Dedifferentiated amniotic fluid mesenchymal stem cell (primary cell): Measurements from ENCODE around the gene DKK3.
"Not testable (repeated sequence)": the region's sequence is repeated elsewhere in the genome, so short reads cannot be mapped to it uniquely, and the experiment has no call there.

Experiments used
- DNase-seq: peaks from one replicate; pipeline ENCODE4 v3.0.0-alpha.2; 2016; ENCODE audit errors: extremely low spot score

DKK3 gene

DNA sequence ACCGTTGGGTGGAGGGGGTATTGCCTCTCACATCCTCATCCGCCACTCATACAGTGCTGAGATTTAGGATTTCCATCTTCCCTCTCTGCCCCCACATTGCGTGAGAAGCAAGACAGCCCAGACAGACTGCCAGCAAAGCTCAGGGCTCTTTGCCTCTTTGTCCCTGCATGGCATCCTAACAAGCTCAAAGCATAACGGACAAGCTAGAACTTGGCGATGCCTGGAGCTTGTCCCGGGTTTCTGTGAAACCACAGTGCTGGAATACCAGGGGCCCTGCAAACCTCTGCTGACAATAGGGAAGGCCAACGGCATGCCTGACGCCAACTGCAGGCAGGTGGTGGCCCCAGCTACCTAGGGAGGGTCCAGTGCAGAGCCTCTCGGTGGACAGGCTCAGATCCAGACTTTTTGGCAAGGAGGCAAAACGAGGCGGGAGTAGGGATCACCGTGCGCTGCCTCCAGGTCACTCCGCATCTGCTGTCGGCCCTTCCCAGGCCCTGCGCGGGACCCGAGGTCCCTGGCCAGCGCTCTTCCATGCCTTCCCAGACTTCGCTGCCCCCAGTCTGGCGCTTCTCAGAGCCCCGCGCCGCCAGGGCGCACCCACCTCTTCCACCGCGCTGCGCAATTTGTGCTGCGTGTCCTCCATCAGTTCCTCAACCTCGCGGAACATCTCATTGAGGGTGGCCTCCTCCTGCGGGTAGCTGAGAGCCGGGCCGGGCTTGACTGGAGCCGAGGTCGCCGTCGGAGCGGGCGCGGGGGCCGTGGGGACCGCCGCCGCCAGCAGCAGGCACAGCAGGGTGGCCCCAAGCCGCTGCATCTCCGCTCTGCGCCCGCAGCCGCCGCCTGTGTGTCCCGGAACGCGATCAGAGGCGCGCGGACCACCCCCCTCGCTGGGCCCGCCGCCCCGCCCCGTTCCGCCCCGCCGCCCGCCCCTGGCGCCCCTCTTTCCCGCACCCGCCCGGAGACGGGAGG lies at the start of gene DKK3:
Gene DKK3, minus strand, starts transcription at position 858 of the 969 bp plus-strand sequence. Its CDS starts 44 bp downstream, at position 814.
- DNase-seq = no peak

- DNase-seq = no peak
Observed at GRCh38 chr11:12057299-12057980, 49.0 kb upstream of the DKK3 start.

- DNase-seq = no peak
Observed at GRCh38 chr11:12056119-12056518, 47.7 kb upstream of the DKK3 start.

DNA sequence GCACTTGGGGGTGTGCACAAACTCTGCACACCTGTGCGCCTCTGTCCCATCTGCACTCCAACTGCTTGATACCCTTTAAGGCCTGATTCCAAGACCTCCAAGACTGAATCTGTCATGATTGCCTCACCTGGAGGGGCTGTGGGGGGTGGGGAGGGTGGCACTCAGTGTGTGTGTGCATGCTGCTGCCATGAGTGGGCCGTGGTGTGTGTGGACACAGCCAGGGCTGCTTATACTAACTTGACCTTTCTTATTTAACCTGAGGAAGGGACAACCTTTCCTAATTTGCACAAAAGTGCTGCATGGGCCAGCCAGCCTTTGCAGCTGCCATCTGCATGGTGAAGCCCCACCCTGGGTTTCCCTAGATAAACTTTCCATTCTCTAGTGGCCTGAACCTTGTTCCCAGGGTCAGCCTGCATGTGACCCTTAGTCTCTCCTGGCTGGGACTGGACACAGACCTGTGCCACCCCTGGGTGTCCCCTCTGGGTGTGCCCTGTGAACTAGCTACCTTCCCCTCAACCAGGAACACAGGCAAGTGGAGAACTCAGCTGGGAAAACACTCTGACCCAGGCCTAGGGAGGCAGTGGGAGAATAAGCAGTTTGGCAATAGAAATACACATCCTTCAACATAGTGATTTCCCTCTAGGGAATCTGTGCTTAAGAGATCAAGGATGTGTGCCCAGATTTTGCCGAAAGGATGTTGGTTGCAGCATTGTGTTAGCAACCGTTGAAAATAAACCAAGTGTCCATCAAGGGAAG lies 45.4 kb upstream of the DKK3 start:
- DNase-seq = no peak

- no peak for DNase-seq
Observed at GRCh38 chr11:12052676-12053605, 44.5 kb upstream of the DKK3 start.

DNA sequence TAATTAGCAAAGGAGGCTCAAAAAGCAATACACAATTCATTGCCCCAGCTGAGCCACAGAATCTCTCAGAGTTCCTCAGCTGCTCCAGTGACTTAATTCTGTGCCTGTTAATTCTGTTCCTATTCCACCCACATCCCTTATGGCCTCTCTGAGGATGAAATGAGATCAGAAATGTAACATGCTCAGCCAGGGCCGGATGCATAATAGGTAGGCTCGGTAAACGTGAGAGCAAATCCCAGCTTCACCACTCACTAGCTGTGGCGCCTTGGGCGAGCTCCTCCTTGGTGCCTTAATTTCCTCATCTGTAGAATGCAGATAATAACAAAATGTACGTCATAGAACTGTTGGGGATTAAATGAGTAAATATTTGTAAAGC lies 42.8 kb upstream of the DKK3 start:
- no peak for DNase-seq

GRCh38 chr11:12050470-12051286 lies 42.3 kb upstream of the DKK3 start:
- DNase-seq = no peak

DNA sequence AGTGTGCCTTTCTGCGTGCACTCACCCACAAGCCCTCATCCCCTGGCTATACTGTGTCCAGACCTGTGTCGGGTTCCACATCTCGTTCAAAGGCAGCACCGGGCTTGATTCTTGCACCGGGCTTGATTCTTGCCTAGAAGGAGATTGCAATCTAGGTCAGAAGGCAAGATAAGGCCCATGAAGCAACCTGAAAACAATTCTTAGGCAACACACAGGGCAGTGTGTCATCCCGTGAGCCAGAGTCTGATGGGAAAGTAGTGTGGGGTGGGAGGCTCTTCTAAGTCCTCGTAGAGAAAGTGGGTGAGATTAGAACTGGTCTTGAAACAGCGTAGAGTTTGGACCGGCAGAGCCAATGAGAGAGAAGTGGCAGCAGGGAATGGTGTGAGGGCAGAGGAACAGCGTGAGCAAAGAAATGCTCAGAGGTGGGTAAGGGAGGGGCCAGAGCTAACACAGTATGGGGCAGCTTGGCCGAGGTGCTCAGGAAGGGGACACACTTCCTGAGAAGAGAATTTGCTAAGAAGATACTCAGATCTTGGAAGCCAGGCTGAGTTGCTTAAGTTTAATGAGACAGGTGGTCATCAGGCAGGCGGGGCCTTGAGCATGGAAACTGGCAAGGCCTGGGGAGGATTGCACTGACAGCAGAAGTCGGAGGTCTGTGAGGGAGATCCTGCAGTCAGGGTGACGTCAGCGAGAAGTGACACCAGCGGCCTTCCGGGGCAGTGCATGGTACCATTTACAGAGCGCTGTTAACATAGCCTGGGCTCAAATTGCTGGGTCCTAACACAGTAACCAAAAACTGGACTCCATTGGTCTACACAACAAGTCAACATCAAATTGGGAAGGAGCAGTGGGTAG lies 40.7 kb upstream of the DKK3 start:
- DNase-seq = no peak

DNA sequence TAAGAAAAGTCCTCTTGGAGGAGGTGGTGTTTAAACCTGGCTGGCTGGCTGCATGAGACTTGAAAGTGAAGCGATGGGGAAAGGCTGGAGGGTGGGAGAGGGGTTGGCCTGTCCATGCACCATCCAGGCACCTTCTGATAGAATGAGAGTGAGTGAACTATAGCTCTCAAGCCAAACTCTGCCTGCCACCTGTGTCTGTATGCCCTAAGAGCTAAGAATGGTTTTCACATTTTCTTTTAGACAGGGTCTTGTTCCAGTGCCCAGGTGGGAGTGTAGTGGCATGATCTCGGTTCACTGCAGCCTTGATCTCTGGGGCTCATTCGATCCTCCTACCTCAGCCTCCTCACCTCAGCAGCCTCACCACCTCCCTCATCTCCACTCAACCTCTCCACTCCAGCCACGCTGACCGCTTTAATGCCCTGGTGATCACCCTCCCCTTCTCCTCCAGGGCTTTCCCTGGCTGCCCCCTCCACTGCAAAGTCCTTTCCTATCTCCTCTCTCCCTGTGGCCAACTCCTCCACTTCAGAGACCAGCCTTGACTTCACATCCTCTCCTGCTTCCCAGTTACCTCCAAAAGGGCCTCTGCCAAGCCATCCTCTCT lies 38.3 kb upstream of the DKK3 start:
- DNase-seq = no peak

- no peak for DNase-seq
Observed at GRCh38 chr11:12045914-12046635, 37.6 kb upstream of the DKK3 start.

GRCh38 chr11:12044799-12045198 lies 36.4 kb upstream of the DKK3 start:
- no peak for DNase-seq

- peak; percentile 76 for DNase-seq
Observed at GRCh38 chr11:12043959-12044791, 35.7 kb upstream of the DKK3 start.

- DNase-seq = no peak
Observed at GRCh38 chr11:12043221-12043620, 34.8 kb upstream of the DKK3 start.

DNA sequence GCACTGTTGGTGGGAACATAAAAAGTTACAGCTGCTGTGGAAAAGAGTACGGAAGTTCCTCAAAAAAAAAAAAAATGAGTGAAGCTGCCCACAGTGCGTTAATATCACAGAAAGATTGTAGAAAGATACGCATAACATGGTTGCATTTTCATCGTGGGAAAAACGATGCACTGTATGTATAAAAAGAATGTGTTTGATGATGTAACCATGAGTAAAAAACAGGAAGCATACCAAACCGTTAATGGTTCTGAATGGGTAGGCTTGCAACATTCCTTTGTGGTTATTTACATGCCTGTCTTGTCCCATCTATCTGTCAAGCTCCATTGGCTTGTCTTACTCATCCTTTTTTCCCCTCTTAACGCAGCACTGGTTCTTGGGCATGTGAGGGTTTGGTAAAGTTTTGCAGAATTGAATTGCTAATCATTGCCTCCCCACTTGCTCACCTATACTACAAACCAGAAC lies 33.8 kb upstream of the DKK3 start:
- peak; percentile 90 for DNase-seq

- DNase-seq = not testable (repeated sequence)
Observed at GRCh38 chr11:12040719-12041118, 32.3 kb upstream of the DKK3 start.

DNA sequence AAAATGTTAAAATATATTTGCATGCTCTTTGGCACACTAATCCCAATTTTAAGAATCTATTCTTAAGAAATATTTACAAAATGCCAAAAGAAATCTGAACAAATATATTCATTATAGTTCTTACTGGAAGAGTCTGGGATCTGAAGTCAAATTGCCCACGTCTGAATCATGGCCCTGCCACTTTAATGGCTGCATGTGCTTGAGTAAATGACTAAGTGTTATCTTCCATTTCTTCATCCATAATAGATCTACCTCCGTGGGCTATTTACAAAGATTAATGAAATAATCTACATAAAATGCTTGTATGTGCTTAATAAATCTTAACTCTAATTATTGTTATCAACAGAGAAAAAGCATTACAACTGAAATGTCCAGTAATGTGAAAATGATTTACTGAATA lies 24.5 kb upstream of the DKK3 start:
- DNase-seq = no peak

DNA sequence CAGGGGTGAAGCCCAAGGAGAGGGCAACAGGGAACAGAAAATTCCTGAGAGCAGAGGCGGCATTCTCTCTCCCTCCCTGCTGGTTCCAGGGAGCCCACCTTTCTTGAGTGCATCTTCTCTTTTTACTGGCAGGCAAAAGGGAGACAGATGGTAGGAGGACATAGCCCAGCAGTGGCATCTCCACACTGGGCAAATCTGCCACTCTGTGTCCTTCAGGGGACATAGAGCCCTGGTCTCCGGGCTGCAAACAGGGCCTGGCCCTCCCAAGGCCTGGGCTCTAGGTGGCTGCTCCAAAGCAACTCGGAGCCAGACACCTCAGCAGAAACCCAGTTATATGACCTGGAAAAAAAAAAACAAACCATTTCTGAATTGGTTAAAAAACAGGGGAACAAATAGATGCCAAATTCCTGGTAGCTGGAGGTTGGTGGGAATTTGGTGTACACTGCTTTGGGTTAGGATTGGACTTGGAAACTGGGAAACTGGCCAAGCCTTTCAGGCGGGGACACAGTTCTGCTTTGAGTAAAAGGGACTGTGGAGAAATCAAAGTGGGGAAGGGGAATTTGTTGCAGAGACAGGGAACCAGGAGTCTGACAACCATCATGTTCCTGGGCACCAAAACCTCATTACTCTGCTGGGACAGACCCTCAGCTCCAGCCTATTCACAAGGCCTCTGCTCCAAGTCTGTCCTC lies 23.6 kb upstream of the DKK3 start:
- no peak for DNase-seq
